HepG2 (cell line): ENCODE data around the gene ENO2. TPM values are rescaled to one million over a fixed set of nuclear protein-coding genes. Genes with fewer than 3 reads are reported as not detected.

Experiments
- ATF3 ChIP-seq: sonication (generic); formaldehyde crosslinking; IDR thresholded peaks from 2 replicates; pipeline ENCODE4 v1.4.0; 2020; ENCODE audit warnings: missing genetic modification reagents
- BRD4 ChIP-seq: sonication (generic); formaldehyde crosslinking; IDR thresholded peaks from 2 replicates; pipeline ENCODE4 v1.4.0; 2020; ENCODE audit warnings: missing genetic modification reagents
- CBX1 ChIP-seq: IDR thresholded peaks from one replicate; pipeline ENCODE4 v1.6.1; 2016; ENCODE audit warnings: antibody characterized with exemption, low read depth
- DR1 ChIP-seq: sonication (generic); formaldehyde crosslinking; IDR thresholded peaks from 2 replicates; pipeline ENCODE4 v1.8.0; 2021; ENCODE audit warnings: mild to moderate bottlenecking, missing genetic modification reagents, inconsistent platforms
- EED ChIP-seq: sonication (generic); formaldehyde crosslinking; IDR thresholded peaks from 2 replicates; pipeline ENCODE4 v1.5.0; 2020; ENCODE audit warnings: mild to moderate bottlenecking, missing genetic modification reagents
- ETS1 ChIP-seq: sonication (generic); formaldehyde crosslinking; IDR thresholded peaks from 2 replicates; pipeline ENCODE4 v1.4.0; 2020; ENCODE audit warnings: missing genetic modification reagents
- MXI1 ChIP-seq: IDR thresholded peaks from 3 replicates; pipeline ENCODE4 v1.6.1; 2012; ENCODE audit warnings: low read depth, low read length, inconsistent platforms, borderline replicate concordance
- NAIF1 ChIP-seq: sonication (generic); formaldehyde crosslinking; IDR thresholded peaks from 2 replicates; pipeline ENCODE4 v1.5.0; 2020; ENCODE audit warnings: mild to moderate bottlenecking, missing genetic modification reagents, borderline replicate concordance
- POLR2AphosphoS5 ChIP-seq: IDR thresholded peaks from 2 replicates; pipeline ENCODE4 v1.6.1; 2012; ENCODE audit warnings: low read depth, low read length
- RBFOX2 ChIP-seq: fragments of 200-400 bp; formaldehyde crosslinking; IDR thresholded peaks from 2 replicates; pipeline ENCODE4 v1.6.1; 2017; ENCODE audit warnings: low read depth, mild to moderate bottlenecking, low read length
- TFDP1 ChIP-seq: IDR thresholded peaks from 2 replicates; pipeline ENCODE4 v1.6.1; 2016; ENCODE audit warnings: missing compliant biosample characterization, missing genetic modification reagents, borderline replicate concordance
- ZBTB21 ChIP-seq: sonication (generic); formaldehyde crosslinking; IDR thresholded peaks from 2 replicates; pipeline ENCODE4 v1.4.0; 2020; ENCODE audit warnings: missing genetic modification reagents
- ZFP1 ChIP-seq: IDR thresholded peaks from 2 replicates; pipeline ENCODE4 v1.6.1; 2016
- ZNF350 ChIP-seq: sonication (generic); formaldehyde crosslinking; IDR thresholded peaks from 2 replicates; pipeline ENCODE4 v1.4.0; 2020; ENCODE audit warnings: mild to moderate bottlenecking, low read depth, missing genetic modification reagents, borderline replicate concordance
- ZNF567 ChIP-seq: sonication (generic); formaldehyde crosslinking; IDR thresholded peaks from 2 replicates; pipeline ENCODE4 v1.8.1; 2023; ENCODE audit warnings: mild to moderate bottlenecking, missing genetic modification reagents, borderline replicate concordance
- ZNF589 ChIP-seq: sonication (generic); formaldehyde crosslinking; conservative IDR thresholded peaks from 2 replicates; pipeline ENCODE4 v1.8.0; 2022; ENCODE audit warnings: mild to moderate bottlenecking, moderate library complexity, missing genetic modification reagents
- ZNF746 ChIP-seq: sonication (generic); formaldehyde crosslinking; IDR thresholded peaks from 2 replicates; pipeline ENCODE4 v1.8.0; 2022; ENCODE audit warnings: mild to moderate bottlenecking, missing genetic modification reagents
- ZNF768 ChIP-seq: sonication (generic); formaldehyde crosslinking; IDR thresholded peaks from 2 replicates; pipeline ENCODE4 v1.4.0; 2020; ENCODE audit warnings: missing genetic modification reagents
- ZZZ3 ChIP-seq: sonication (generic); formaldehyde crosslinking; IDR thresholded peaks from 2 replicates; pipeline ENCODE4 v1.4.0; 2020; ENCODE audit warnings: missing genetic modification reagents, mild to moderate bottlenecking, borderline replicate concordance
- polyA plus RNA-seq, 8 experiments: library from polyadenylated mRNA; depleted of rRNA in 3 of 8; stranded (reverse) in 7 of 8; unstranded in 1 of 8; fragments of >200 nt; fragmentation: Illumina TruSeq in 4 of 8; extraction: Trizol in 4 of 8; gene quantifications; 2 replicates each; pipeline versions ENCODE4 v1.2.1 to v1.2.3, GENCODE V29; 2011 to 2016; ENCODE audit warnings: low read depth in 4 of 8, missing spikeins in 1 of 8, mixed read lengths in 1 of 8; ENCODE audit not compliant: insufficient read depth in 1 of 8
- total RNA-seq, 5 experiments: library from RNA; depleted of rRNA; stranded (reverse); fragments of >200 nt; fragmentation: Illumina TruSeq; extraction: Trizol; gene quantifications; 2 replicates each; pipeline ENCODE4 v1.2.3, GENCODE V29; 2016; ENCODE audit warnings: low read depth in 1 of 5
- TF ChIP-seq, protein P1 (sequence below): sonication (generic); formaldehyde crosslinking; IDR thresholded peaks from 2 replicates; pipeline ENCODE4; 2020; ENCODE audit warnings: missing genetic modification reagents, mild to moderate bottlenecking, borderline replicate concordance
- TF ChIP-seq, protein P2 (sequence below): sonication (generic); formaldehyde crosslinking; IDR thresholded peaks from 2 replicates; pipeline ENCODE4 v1.8.0; 2022; ENCODE audit warnings: mild to moderate bottlenecking, missing genetic modification reagents; ENCODE audit not compliant: insufficient replicate concordance
- TF ChIP-seq, protein P3 (sequence below): sonication (generic); formaldehyde crosslinking; IDR thresholded peaks from 2 replicates; pipeline ENCODE4 v1.8.1; 2023; ENCODE audit warnings: mild to moderate bottlenecking, missing genetic modification reagents, borderline replicate concordance

Gene ENO2
- total and polyA plus RNA-seq, 2 of the 13 experiments (the other 11 are each of a cell fraction or from before 2014, with no cell fraction given) = 19.3 to 136 TPM

DNA sequence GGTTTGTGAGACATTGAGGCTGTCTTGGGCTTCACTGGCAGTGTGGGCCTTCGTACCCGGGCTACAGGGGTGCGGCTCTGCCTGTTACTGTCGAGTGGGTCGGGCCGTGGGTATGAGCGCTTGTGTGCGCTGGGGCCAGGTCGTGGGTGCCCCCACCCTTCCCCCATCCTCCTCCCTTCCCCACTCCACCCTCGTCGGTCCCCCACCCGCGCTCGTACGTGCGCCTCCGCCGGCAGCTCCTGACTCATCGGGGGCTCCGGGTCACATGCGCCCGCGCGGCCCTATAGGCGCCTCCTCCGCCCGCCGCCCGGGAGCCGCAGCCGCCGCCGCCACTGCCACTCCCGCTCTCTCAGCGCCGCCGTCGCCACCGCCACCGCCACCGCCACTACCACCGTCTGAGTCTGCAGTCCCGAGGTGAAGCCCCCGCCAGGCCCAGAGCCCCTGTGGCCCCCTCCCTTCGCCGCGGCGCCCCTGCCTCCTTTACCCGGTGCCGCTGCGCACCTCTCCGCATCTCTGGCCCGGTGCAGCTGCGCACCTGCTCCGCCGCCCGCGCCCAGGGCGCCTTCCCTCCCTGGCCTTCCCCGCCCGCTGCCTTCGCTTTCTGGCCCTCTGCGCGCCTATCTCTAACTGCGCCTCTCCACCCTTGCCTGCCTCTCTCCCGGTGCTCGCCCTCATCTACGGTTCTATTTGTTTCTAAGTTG, at the start of gene ENO2 (continued):
- TF ChIP-seq EED (CRISPR knock-in tag) (0 out of 2 replicates have a peak, but pooled peaks have one; percentile 36), ZNF589 (CRISPR knock-in tag) (0 out of 2 replicates have a peak, but pooled peaks have one; percentile 11), BRD4 (CRISPR knock-in tag) (peak; percentile 13; the same call in 1 of the 2 replicates), ZFP1 (CRISPR knock-in tag) (no peak), TFDP1 (CRISPR knock-in tag) (peak; percentile 47; the same call in 1 of the 2 replicates), NAIF1 (CRISPR knock-in tag) (peak; percentile 41; the same call in 1 of the 2 replicates), CBX1 (peak; percentile 67), ZNF746 (CRISPR knock-in tag) (0 out of 2 replicates have a peak, but pooled peaks have one; percentile 37), ZNF350 (CRISPR knock-in tag) (0 out of 2 replicates have a peak, but pooled peaks have one; percentile 5), RBFOX2 (peak; percentile 77), ETS1 (CRISPR knock-in tag) (peak; percentile 54; the same call in 1 of the 2 replicates), POLR2AphosphoS5 (peak; percentile 1; the same call in 1 of the 2 replicates), ZBTB21 (no peak), ZNF567 (CRISPR knock-in tag) (0 out of 2 replicates have a peak, but pooled peaks have one; percentile 52), ATF3 (CRISPR knock-in tag) (peak; percentile 24; the same call in 1 of the 2 replicates), ZZZ3 (CRISPR knock-in tag) (no peak), ZNF768 (no peak; the same call in 1 of the 2 replicates), DR1 (CRISPR knock-in tag) (no peak), MXI1 (peak; percentile 30; the same call in 1 of the 3 replicates)
- TF ChIP-seq, protein P1, sequence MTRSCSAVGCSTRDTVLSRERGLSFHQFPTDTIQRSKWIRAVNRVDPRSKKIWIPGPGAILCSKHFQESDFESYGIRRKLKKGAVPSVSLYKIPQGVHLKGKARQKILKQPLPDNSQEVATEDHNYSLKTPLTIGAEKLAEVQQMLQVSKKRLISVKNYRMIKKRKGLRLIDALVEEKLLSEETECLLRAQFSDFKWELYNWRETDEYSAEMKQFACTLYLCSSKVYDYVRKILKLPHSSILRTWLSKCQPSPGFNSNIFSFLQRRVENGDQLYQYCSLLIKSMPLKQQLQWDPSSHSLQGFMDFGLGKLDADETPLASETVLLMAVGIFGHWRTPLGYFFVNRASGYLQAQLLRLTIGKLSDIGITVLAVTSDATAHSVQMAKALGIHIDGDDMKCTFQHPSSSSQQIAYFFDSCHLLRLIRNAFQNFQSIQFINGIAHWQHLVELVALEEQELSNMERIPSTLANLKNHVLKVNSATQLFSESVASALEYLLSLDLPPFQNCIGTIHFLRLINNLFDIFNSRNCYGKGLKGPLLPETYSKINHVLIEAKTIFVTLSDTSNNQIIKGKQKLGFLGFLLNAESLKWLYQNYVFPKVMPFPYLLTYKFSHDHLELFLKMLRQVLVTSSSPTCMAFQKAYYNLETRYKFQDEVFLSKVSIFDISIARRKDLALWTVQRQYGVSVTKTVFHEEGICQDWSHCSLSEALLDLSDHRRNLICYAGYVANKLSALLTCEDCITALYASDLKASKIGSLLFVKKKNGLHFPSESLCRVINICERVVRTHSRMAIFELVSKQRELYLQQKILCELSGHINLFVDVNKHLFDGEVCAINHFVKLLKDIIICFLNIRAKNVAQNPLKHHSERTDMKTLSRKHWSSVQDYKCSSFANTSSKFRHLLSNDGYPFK (CRISPR knock-in tag) = no peak
- TF ChIP-seq, protein P2, sequence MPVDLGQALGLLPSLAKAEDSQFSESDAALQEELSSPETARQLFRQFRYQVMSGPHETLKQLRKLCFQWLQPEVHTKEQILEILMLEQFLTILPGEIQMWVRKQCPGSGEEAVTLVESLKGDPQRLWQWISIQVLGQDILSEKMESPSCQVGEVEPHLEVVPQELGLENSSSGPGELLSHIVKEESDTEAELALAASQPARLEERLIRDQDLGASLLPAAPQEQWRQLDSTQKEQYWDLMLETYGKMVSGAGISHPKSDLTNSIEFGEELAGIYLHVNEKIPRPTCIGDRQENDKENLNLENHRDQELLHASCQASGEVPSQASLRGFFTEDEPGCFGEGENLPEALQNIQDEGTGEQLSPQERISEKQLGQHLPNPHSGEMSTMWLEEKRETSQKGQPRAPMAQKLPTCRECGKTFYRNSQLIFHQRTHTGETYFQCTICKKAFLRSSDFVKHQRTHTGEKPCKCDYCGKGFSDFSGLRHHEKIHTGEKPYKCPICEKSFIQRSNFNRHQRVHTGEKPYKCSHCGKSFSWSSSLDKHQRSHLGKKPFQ = peak; percentile 44
- TF ChIP-seq, protein P3, sequence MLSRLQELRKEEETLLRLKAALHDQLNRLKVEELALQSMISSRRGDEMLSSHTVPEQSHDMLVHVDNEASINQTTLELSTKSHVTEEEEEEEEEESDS (CRISPR knock-in tag) = no peak
